DLD1 (cell line): ENCODE data around the gene ERH.
"Not testable (repeated sequence)": the region's sequence is repeated elsewhere in the genome, so short reads cannot be mapped to it uniquely, and the experiment has no call there.

ENCODE experiments used
- in situ Hi-C: cut with HindIII; loops from 2 replicates; pipeline ENCODE4 v1.10.0; 2017; ENCODE audit warnings: low sequenced_read_pairs

The ERH gene

DNA sequence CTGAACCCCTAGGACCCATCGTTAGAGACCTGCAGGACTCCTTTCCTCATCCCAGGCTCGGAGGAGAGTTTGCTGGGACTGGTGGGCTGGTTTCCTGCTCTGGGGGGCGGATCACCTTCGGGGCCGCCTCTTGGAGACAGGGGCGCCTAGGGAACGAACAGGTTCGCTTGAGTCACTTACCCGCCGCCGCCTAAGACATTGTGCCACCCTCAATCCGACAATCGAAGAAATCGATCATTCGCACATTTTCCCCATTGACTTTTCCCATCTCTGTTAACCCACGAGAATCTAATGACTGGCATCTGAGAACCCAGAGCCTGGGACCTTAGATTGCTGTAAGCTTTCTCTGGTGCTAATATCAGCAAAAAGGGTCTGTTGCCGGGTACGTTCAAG, 715 bp upstream of the ERH start:
- in situ Hi-C loops, result no loop called here

DNA sequence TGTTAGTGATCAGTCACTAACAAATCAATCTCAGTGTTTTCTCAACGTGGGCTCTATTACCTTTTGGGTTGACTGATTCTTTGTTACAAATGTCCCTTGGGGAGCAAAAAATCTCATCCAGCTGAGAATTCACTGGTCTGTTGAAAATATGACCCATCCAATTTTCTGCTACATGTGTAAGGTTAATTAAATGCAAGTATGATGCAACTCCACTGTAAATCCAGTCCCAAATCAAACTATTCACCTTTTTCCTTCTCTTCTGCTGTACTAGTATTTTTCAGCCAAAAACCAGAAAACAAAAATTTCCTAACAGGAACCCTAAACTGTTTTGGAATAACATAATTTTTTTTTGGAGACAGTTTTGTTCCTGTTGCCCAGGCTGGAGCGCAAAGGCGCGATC, 2.2 kb downstream of the ERH start:
- in situ Hi-C loops, result no loop called here

DNA sequence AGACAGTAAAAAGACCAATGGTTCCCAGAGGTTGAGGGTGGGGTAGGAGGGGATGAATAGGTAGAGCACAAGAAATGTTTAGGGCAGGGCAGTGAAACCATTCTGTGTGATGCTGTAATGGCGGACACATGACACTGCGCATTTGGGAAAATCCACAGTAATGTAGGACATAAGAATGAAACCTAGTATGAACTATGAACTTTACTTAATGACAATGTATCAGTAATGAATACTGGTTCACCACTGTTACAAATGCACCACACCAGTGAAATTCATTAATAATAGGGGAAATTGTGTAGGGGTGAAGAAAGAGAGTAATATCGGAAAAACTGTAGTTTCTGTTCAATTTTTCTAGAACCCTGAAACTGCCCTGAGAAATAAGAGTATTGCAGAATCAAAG, 5.6 kb downstream of the ERH start:
- in situ Hi-C loops, result no loop called here

DNA sequence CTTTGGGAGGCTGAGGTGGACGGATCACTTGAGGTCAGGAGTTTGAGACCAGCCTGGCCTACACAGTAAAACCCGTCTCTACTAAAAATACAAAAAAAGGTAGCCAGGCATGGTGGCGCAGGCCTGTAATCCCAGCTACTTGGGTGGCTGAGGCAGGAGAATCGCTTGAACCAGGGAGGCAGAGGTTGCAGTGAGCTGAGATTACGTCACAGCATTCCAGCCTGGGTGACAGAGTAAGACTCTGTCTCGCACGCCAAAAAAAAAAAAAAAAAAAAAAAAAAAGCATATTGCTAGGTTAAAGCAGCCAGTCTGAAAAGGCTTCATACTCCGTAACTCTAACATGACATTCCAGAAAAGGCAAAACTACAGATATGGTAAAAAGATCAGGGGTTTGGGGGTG, 6.7 kb downstream of the ERH start:
- in situ Hi-C loops, result not testable (repeated sequence)

DNA sequence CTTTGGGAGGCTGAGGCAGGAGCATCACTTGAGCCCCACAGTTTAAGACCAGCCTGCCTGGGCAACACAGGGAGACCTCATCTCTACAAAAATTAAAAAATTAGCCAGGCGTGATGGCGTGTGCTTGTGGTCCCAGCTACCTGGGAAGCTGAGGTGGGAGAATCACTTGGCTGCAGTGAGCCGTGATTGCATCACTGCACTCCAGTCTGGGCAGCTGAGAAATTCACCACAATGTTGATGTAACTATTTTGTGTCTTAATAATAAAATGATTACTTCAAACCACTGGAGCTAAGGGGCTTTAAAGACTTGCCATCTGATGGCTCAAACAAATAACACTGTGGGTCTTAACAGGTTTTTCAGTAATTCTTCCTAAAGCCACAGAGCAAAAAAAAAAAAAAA, 10.8 kb downstream of the ERH start:
- in situ Hi-C loops, result no loop called here

DNA sequence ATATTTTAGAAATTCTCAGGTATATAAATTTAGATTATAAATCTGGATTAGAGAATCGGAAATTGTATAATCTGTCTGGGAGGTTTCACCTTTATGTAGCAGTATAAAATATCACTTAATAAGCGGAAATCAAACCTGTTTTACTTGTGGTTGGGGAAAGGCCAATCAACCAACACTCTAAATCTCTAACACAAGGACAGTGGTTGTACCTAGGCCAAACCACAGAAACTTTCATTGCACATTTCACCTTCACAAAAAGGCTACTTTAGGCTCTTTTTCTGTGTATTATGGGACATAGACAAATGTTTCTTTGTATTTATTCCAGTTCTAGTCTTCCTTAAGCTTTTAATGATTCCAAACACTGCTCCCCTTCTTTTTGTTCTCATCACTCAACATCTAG, 19.8 kb downstream of the ERH start:
- in situ Hi-C loops, result loop anchor here (5.0 kb wide), 1 partner anchor 79 kb away; no protein-coding TSS in a partner anchor

DNA sequence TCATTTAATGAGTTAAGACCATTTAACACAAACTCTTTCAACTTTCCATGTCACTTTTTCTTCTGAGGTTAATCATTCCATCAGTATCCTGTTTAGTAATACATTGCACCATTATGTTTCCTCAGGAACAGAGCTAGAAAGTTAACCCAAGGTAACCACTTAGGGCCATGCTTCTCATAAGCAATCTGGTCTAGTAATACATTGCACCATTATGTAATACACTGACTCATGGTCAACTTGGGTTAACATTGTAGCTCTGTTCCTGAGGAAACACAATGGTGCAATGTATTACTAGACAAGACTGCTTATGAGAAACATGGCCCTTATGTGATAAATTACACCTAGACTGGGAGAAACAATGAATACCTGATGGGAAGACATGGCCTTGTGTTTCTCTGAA, 21.7 kb downstream of the ERH start:
- in situ Hi-C loops, result loop anchor here (5.0 kb wide), 1 partner anchor 81 kb away; no protein-coding TSS in a partner anchor

DNA sequence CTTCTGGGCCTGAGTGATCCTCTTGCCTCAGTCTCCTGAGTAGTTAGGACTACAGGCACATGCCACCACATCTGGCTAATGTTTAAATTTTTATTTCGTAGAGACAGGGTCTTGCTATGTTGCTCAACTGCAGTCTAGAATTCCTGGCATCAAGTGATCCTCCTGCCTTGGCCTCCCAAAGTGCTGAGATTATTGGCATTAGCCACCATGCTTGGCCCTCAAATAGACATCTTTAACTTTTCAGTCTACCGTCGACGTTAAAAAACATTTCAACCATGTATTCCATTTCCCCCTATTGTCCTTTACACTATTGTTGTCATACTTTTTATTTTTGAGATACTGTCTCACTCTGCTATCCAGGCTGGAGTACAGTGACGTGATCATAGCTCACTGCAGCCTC, 22.4 kb downstream of the ERH start:
- in situ Hi-C loops, result loop anchor here (5.0 kb wide), 1 partner anchor 82 kb away; no protein-coding TSS in a partner anchor

DNA sequence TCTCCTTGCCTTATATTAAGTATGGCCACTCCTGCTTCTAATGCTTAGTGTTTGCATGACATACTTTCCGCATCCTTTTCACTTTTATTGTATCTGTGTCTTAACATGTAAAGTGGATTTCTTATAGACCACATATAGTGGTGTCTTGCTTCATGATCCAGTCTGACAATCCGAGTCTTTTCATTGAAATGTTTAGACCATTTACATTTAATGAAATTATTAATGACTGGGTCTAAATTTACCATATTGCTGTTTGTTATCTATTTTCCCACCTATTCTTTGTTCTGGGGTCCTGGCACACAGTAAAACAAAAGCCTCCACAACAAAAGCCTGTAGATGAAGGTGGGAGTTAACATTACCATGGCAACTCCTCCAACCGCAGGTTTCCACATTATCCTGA, 22.9 kb downstream of the ERH start:
- in situ Hi-C loops, result loop anchor here (5.0 kb wide), 1 partner anchor 82 kb away; no protein-coding TSS in a partner anchor

DNA sequence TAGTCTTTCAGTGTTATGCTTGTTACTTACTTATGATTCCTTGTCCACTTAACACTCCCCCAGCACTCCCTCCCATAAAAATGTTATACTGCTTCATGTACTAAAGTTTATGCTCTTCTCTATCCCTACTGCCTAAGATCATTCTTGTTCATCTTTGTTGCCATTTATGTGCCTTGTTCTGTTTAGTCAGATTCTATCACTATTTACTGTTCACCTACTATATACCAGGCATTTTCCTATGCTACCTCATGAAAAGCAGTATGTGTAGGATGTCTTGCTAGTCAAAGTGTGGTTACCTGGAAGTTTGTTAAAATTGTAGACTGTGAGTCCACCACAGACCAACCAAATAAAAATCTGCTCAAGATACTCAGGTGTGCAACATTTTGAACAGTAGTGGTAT, 23.9 kb downstream of the ERH start:
- in situ Hi-C loops, result no loop called here

DNA sequence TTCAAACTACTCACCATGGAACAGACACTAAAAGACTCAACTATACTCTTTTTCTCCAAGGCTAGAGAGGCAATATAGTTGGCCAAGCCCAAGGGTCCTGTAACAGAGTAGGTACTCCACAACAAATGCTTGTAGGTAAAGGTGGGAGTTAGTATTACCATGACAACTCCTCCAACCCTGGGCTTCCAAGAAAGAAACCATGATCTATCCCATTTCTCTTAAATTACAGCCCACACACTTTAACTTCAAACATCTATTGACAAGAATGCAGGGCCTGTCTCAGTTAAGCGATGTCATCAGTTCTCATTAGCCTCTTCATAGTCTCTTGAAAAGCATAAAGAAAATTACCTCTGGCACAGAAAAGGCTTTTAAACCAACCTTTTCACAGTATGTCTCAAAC, 25.0 kb downstream of the ERH start:
- in situ Hi-C loops, result no loop called here

DNA sequence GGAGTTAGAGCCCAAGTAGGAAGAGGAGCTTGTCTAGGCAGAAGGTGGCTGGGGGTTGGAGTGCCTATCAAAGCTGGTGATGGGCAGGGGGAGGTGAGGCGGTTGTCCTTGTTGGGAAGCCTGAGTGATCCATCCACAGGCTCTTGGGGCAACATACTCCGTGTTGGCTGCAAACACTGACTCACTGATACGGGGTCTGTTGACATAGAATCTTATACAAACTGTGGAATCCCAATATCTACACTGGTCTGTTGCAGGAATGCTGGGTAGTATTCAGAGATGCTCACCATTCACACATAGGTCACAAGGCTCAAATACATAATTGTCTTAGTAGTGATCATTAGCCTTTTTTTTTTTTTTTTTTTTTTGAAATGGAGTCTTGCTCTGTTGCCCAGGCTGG, 26.0 kb downstream of the ERH start:
- in situ Hi-C loops, result no loop called here

DNA sequence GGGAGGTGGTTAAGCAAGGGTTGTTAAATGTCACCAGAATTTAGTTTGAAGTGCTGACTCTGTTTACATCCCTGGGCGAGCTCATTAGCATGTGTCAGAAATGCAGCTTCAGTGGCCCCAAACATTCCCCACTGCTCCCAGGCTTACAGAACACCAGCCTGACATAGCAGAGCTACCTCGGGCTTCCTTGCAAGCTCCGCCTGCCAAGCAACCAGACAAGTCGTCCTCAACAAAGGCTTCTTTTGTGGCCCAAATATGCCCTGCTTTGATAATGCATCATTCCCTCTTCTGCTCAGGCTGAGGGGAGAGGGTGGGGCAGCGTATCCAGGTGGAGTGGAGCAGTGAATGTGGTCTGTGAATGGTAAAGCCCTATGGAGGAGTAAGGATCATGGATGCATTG, 28.0 kb downstream of the ERH start:
- in situ Hi-C loops, result no loop called here

DNA sequence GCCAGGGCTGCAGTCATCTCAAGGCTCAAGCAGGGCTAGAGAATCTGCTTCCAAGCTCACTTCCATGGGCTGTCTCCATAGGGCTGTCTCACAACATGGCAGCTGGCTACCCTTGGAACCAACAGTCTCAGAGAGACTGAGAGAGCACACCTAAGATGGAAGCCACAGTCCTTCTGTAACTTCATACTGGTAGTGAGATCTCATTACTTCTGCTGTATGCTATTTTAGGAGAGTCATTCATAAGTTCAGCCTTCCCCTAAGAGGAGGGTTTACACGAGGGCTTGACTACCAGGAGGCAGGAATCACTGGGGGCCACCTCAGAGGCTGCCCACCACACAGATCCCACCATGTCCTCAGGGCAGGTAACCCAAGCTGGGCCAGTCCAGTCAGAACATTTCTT, 29.7 kb downstream of the ERH start:
- in situ Hi-C loops, result no loop called here

DNA sequence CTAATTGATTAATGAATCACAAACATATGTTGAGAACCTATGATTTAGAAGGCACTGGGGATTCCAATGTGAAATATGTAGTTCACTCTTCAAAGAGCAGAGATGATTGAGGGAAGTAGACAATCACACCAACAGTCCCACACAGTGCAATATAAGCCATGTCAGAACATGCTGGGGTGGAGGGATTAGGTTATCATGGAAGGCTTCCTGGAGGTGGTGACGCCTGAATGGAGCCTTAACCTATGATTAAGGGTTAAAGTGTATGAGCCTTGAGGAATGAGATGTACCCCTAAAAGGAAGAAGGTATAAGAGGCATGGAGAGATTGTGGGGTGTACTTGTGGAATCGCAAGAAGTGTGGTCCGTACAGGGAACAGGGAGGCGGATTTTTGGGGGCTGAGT, 31.3 kb downstream of the ERH start:
- in situ Hi-C loops, result no loop called here

DNA sequence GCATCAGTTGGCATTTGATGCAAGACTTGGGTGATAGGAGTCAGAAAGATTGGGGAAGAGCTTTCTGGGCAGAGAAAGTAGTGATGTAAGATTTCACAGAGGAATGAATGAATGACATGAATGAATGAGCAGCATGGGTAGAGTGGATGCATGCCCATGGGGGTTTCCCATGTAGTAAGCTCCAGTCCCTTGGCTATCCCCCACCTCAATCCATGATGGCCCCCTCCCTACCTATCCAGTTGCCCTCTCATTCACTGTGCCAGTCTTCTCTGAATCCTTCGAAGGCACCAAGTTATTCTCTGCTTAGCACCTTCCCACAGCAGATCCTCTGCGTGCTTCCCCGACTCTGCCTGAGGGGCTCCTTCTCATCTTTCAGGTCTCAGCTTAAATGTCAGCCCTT, 32.0 kb downstream of the ERH start:
- in situ Hi-C loops, result no loop called here

DNA sequence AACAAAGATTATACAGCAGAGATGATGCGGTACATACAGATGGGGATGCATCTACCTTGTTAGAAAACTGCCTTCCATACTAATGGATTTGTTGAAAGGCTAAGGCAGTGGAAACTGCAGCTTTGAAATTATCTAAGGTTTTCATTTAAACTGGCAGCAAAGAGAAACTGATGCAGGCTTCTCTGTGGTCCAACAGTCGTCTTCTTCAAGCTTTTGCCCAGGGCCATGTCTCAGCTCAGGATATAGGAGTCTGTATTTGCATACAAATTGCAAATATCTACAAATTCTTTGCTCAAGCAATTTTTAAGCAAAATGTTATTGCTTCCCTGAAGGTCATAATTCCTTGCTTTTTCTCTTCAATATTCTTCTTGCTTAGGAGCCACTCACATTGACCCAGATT, 33.7 kb downstream of the ERH start:
- in situ Hi-C loops, result no loop called here

DNA sequence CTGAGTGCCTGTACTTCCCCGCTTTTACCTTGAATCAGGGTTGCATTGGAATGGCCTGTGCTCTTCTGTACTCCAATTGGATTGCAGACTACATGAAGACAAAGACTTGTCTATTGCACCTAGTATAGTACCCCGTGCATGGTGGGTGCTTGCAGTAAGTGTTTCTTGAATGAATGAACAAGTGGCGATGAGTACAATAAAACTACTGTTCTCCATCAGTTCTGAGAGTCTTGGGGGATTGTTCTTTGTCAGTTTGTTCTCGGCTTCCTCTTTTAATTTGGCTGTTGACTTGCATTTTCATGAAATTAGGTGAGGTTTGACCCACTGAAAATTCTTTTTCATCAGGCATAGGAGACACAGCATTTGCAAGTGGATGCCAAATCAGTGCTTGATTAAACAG, 34.1 kb downstream of the ERH start:
- in situ Hi-C loops, result no loop called here

DNA sequence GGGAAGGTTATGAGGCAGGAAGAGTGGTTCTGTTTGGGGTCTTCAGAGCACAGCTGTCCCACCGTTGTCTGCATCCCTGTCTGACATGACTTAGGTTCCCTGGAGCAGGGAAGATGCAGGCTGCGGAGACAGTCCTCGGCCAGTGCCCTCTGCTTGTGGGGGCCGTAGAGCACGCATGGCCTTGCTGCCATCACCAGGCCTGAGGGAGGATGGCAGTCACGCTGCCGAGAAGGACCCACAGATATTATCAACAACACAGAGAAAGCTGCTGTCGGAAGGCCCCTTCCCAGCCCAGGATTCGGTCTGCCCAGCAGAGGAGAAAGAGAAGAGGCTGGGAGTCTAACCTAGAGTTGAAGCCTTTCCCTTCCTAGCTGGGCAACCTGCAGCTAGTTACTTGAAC, 35.0 kb downstream of the ERH start:
- in situ Hi-C loops, result no loop called here

DNA sequence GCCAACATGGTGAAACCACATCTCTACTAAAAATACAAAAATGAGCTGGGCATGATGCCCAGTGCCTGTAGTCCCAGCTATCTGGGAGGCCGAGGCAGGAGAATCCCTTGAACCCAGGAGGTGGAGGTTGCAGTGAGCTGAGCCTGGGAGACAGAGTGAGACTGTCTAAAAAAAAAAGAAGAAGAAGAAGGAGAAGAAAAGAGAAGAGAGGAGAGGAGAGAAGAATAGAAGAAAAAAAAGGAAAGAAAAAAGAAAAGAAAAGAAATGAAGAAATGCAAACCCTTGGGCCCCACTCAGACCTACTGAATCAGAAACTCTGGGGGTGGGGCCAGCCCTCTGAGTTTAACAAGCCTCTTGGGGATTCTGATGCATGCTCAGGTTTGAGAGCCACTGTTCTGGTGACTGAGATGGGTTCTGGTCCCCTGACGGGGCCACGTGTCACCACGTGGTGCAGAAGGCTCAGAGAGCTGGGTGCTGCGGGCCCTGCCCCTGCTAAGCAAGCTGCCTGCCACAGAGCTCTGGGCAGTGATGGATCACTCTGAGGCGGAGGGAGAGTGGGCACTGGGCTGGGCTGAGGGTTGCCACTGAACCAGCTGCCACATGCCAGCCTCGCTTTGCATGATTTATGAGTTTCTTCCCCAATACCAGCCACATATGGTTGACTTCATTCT, 37.5 kb downstream of the ERH start:
- in situ Hi-C loops, result no loop called here

DNA sequence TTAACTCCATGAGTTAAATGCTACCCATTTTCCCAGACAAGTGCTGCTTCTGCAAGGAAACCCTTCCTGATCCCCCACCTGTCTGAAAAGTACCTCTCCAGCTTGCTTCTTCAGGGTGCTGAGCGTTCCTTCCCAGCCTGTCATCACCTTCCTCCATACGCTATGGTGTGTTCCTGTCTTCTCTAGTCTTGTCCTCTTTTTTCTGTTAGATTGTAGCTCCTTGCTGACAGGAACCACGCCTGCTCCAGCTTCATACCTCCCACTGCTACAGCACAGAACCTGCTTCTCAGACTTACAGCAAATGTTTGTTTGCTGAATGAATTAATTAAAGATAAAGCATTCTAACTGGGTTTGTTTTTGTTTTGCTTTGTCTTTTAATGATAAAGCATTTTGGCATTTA, 39.1 kb downstream of the ERH start:
- in situ Hi-C loops, result no loop called here

DNA sequence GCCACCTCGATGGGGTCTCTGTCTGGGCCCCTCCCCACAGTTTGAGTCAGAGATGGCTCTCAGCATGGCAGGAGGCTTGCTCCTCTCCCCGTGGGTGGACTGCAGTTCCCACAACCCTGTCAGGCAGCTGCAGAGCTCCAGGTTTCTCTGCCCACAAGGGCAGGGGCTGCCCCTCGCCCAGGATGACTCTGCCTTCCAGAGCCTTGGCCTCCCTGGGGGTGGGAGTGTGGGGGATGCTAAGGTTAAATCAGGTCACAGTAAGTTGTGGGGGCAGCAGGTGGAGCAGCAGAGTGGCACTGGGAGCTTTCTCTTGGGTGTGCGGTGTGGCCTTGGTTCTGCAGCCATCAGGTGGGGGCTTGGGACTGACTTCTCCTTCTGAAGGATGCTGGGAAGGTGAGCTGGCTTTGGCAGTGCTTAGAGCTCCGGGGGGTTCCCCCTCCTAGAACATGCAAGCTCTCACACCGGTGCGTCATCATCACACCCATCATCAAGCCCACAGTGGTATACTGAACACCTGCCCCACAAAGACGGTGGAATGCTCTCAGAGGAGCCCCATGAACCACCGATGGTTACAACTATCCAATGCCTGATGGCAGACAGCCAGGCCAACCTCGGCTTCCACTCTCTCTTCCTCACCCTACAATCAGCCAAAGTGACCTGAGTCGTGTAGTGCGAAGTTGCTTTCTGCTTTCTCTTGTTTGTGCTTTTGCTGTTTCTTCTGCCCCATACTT, 39.7 kb downstream of the ERH start:
- in situ Hi-C loops, result no loop called here
